ENCODE measurements around the gene C1orf21.

The C1orf21 gene

GRCh38 chr1:184416946-184417345 is 30.1 kb downstream of the C1orf21 start:
- DNase-seq: no peak

- DNase-seq: no peak
Observed at GRCh38 chr1:184417916-184418315, 31.1 kb downstream of the C1orf21 start.

GRCh38 chr1:184418652-184419349 is 32.0 kb downstream of the C1orf21 start:
- no peak for DNase-seq

- no peak for DNase-seq
Observed at GRCh38 chr1:184419350-184420161, 32.7 kb downstream of the C1orf21 start.

- no peak for DNase-seq
Observed at GRCh38 chr1:184422490-184423233, 35.8 kb downstream of the C1orf21 start.

- no peak for DNase-seq
Observed at GRCh38 chr1:184423649-184424048, 36.8 kb downstream of the C1orf21 start.

GRCh38 chr1:184424157-184424556 is 37.3 kb downstream of the C1orf21 start:
- DNase-seq: no peak

- DNase-seq: no peak
Observed at GRCh38 chr1:184424945-184425344, 38.1 kb downstream of the C1orf21 start.

- DNase-seq: no peak
Observed at GRCh38 chr1:184425449-184426277, 38.8 kb downstream of the C1orf21 start.

- DNase-seq: no peak
Observed at GRCh38 chr1:184426278-184426674, 39.4 kb downstream of the C1orf21 start.

GRCh38 chr1:184427722-184428121 is 40.9 kb downstream of the C1orf21 start:
- no peak for DNase-seq

- DNase-seq: no peak
Observed at GRCh38 chr1:184428604-184429003, 41.8 kb downstream of the C1orf21 start.

- no peak for DNase-seq
Observed at GRCh38 chr1:184429335-184429734, 42.5 kb downstream of the C1orf21 start.

- DNase-seq: no peak
Observed at GRCh38 chr1:184433956-184434502, 47.2 kb downstream of the C1orf21 start.

- DNase-seq: no peak
Observed at GRCh38 chr1:184437291-184437690, 50.5 kb downstream of the C1orf21 start.

- DNase-seq: no peak
Observed at GRCh38 chr1:184438363-184438762, 51.5 kb downstream of the C1orf21 start.

GRCh38 chr1:184442260-184442659 is 55.4 kb downstream of the C1orf21 start:
- DNase-seq: no peak

- no peak for DNase-seq
Observed at GRCh38 chr1:184443201-184443600, 56.4 kb downstream of the C1orf21 start.

- no peak for DNase-seq
Observed at GRCh38 chr1:184443624-184444023, 56.8 kb downstream of the C1orf21 start.

GRCh38 chr1:184445997-184446396 is 59.2 kb downstream of the C1orf21 start:
- no peak for DNase-seq

- DNase-seq: no peak
Observed at GRCh38 chr1:184447651-184448185, 60.9 kb downstream of the C1orf21 start.

- no peak for DNase-seq
Observed at GRCh38 chr1:184449916-184450315, 63.1 kb downstream of the C1orf21 start.

All from stimulated activated naive CD4-positive, alpha-beta T cell treated with Interleukin-2 at 50 U/mL for 16 hours (primary cell).